Stromal cell of bone marrow (primary cell): ENCODE measurements around the gene VENTX.

Source experiments
- DNase-seq: peaks from one replicate; pipeline ENCODE4 v3.0.0-alpha.2; 2012; ENCODE audit warnings: low read depth

VENTX gene

DNA sequence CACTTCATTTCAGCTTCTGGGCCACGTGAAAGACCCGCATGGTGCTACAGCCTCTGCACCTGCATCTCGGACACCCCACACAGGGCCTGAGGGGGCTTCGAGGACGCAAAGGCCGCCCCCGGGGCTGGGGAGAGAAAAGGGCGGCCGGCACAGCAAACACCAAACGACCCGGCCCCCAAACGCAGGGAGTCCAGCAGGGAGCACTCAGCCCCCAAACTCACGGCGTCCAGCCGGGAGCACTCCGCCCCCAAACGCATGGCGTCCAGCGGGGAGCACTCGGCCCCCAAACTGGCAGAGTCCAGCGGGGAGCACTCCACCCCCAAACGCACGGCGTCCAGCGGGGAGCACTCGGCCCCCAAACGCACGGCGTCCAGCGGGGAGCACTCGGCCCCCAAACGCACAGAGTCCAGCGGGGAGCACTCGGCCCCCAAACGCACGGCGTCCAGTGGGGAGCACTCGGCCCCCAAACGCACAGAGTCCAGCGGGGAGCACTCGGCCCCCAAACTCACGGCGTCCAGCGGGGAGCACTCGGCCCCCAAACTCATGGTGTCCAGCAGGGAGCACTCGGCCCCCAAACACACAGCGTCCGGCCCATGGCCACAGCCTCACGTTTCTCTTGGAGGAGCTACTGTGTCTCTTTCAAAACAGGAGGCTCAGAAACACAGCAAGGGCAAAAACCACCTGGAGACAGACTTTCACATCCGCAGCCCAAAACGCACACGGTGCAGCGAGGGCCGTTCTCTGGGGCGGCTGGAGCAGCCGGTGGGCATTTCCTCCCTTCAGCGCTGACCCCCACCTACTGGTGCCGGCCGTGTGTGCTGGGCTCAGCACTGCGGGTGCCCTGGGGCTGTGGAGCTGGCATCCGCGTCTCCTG, 34.6 kb upstream of the VENTX start:
- no peak for DNase-seq

- no peak for DNase-seq
Observed at GRCh38 chr10:133203652-133204195, 33.9 kb upstream of the VENTX start.

GRCh38 chr10:133204226-133205015, 33.2 kb upstream of the VENTX start:
- DNase-seq, result no peak

DNA sequence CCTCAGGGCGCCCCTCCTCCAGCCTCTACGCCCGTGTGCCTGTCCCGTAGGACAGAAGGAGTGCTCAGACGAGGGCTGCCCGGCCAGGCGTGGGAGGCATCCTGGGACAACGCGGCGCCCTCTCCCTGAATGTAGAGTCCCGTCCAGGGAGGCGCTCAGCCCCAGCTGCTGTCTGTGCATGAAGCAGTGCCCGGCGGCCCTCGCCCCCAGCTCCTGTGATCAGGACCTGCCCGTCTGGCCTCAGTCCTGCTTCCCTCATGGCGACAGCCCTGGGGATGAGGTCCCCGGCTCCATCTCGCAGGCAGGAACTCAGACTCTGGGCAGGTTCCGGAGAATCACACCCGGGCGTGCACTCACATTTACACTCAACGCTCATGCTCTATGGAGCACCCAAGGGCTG, 32.5 kb upstream of the VENTX start:
- DNase-seq, result no peak

DNA sequence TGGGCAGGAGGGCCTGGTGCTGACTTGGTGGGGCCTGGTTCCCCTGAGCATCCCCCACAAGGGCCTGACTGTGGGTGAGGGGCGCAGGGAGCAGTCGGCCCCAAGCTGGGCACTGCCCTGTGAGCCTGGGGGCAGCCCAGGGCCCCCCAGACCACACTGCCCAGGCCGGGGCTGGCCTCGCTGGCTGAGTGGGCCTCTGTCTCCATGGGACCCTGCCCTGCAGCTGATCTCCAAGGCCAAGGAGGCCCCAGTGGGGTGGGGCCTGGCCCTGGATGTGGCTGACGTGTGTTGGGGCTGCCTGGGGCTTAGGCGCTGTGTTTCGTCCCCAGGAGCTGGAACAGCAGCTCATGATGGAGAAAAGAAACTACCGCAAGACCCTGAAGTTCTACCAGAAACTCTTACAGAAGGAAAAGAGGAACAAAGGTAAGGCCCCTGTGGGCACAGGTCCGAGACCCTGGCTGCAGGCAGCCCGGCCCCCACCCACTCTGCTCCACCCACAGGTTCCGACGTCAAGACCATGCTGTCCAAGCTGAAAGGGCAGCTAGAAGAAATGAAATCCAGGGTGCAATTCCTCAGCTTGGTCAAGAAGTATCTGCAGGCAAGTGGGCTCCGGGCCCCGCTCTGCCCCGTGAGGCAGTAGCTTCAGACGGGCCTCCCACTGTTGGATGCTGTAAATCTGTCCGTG, 31.2 kb upstream of the VENTX start:
- no peak for DNase-seq

DNA sequence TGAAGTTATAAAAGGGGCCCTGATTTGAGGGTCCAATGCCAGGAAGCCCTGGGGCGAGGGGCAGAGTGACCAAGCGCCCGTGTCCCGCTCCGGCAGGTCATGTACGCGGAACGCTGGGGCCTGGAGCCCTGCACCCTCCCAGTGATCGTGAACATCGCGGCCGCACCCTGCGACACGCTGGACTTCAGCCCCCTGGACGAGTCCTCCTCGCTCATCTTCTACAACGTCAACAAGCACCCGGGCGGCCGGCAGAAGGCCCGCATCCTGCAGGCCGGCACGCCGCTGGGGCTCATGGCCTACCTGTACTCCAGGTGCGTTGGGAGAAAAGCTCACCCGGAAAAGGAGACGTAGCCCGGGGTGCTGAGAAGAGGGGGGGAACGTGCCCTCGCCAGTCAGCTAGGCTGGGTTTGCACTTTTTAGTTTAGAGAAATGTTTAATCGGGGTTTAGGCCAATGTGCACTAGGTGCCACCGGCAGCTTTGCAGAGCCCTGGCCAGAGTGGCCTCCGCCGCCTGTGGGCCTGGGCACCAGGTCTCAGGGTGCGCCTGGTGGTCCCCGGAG, 30.5 kb upstream of the VENTX start:
- DNase-seq, result no peak

- DNase-seq, result no peak
Observed at GRCh38 chr10:133207627-133208026, 30.0 kb upstream of the VENTX start.

DNA sequence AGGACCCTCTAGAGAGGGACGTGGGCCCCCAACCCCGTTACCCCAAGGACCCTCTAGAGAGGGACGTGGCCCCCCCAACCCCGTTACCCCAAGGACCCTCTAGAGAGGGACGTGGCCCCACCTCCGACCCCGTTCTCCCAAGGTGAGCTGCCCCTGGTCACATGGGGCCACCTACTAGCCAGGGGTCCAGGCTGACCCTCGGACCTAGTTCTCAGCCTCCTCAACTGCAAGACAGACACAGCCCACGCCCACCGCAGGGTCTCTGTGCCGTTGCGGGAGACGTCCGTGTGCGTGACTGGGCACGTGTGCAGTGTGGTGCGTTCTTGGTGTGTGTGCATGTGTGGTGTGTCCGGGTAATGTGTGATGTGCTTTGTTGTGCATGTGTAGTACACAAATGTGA, 29.2 kb upstream of the VENTX start:
- DNase-seq, result no peak

- no peak for DNase-seq
Observed at GRCh38 chr10:133209117-133209516, 28.5 kb upstream of the VENTX start.

GRCh38 chr10:133209641-133210040, 28.0 kb upstream of the VENTX start:
- no peak for DNase-seq

GRCh38 chr10:133210398-133211140, 27.1 kb upstream of the VENTX start:
- no peak for DNase-seq

GRCh38 chr10:133211141-133211830, 26.4 kb upstream of the VENTX start:
- DNase-seq, result no peak

DNA sequence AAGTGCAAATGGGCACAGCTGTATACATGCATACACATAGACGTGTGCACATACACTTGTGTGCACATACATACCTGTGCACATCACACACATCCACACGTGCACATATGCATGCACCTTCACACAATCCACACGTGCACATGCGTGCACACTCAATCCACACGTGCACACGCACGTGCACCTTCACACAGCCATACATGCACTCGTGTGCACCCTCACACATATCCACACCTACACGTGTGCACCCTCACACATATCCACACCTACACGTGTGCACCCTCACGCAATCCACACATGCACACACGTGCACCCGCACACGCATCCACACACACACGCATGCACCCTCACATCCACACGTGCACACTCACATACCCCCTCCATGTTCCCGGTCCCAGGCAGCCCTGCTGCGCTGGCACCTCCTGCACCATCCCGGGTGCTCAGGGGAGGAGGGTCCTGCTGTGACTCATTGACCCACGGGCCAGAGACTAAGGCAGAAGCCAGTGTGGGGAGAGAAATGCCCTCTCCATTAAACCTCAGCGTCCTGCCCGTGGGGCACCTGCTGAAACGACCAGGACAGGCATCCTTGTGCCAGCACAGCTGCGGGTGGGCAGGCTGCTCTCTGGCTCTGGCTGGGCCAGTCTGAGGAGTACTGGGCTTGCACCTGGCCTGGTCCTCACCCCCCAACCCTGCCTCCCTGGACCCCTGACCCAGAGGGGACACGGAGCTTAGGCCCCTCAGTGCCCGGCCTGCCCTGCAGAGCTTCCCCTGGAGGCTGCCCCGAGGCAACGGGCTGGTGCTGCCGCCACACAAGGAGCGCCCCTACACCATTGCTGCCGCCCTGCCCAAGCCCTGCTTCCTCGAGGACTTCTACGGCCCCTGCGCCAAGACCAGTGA, 25.4 kb upstream of the VENTX start:
- no peak for DNase-seq

- DNase-seq, result no peak
Observed at GRCh38 chr10:133212853-133213494, 24.7 kb upstream of the VENTX start.

DNA sequence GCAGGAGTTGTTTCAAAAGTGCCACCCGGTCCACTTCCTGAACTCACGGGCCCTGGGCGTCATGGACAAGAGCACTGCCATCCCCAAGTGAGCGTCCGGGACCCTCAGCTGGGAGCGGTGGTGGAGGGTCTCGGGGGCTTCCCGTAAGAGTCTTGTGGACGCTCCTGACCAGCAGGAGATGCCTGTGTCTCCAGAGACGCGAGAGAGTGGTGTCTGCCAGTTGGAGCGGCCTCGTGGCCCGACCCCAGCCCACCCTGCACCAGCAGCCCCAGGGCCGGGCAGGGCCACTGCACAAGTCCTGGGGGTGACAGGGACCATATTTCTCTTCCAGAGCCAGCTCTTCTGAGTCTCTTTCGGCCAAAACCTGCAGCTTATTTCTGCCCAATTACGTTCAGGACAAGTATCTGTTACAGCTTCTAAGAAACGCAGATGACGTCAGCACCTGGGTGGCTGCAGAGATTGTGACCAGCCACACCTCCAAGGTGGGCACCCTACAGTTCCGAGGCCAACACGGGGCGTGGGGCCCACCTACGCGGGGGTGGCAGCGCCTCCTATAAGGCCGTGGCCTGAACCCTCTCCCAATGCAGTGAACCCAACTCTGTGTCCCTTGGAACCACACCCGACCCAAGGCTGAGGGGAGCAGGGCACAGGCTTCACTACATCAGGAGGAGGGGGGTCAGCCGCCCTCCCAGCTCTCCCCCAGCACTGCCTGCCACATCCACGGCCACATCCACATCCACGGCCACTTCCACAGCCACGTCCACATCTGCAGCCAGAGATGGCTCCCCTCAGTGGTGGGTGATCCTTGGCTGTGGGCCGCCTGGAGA, 23.8 kb upstream of the VENTX start:
- no peak for DNase-seq

DNA sequence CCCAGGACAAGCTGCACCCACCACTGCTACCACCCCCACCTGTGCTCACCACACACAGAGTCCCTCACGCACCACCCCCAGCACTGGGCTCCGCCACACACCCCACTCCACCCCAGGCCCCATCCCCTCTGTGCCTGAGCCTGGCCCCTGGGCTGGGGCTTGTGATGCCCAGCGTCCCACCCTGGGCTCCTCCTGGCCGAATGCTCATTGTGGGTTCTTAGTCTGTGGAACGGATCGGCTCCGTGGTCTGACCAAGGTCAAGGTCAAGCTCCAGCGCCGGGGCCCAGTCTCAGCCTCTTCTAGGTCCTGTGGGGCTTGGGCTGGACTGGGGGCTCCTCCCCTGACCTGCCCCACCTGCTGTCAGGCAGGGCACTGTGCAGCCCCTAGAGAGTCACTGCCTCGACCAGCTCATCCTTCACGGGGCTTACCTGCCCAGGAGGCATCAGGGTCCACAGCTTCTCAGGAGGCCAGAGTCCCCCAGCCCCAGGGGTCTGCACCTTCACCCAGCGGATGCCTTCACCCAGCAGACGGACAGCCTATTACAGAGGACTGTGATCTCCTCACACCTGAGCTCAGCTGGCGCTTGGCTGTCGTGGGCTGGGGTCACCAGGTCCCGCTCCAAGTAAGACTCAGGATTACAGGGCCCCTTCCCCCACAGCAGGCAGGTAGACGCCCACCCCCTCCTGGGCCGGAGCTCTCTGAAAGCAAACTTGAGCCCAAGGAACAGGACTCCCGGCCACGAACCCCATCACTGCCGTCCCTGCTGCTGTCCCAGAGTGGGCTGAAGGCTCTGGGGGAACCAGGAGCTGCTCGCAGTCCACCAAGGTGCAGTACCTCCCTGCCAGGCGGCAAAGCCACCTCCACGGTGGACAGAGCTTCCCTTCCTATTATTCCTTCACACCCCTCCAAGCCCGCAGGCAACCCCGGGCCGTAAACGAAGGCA, 22.9 kb upstream of the VENTX start:
- DNase-seq, result no peak

DNA sequence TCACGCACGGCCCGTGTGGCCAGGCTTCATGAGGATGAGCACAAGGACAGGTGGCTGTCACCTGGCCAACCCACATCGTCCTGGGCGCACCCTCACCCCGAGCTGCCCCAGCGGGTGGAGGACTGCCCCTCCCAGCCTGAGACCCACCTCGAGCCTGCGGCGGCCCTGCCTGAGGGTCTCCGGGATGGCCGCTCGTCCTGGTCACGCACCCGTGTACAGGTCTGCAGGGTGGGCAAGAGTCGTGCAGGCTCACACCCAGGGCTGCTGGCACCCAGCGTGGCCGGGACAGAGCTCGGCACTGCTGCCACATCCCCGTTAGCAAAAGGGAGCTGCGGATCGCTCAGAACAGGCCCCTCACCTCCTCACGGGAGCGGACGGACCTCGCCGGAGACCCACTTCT, 22.1 kb upstream of the VENTX start:
- DNase-seq, result no peak
